PC-9 (cell line): Measurements from ENCODE around the gene ARHGAP26. TPM values are rescaled to one million over a fixed set of nuclear protein-coding genes. Genes with fewer than 3 reads are reported as not detected.

Experiments used
- BruUV-seq: library from RNA; stranded (reverse); fragments of 400-500 nt; replicated peaks from 2 replicates; lab custom pipeline; 2021; lab: Mats Ljungman, UMichigan
- CTCF ChIA-PET: fragments of 300-600 bp; sonication (Branson Sonifier 250); formaldehyde crosslinking; loops from one replicate; lab custom pipeline; 2022; ENCODE audit warnings: antibody characterized with exemption; lab: Charles Lee
- POLR2A ChIA-PET: fragments of 300-600 bp; sonication (Branson Sonifier 250); formaldehyde crosslinking; loops from one replicate; lab custom pipeline; 2022; ENCODE audit warnings: antibody characterized with exemption; ENCODE audit not compliant: unreplicated experiment; lab: Charles Lee
- DNase-seq, 2 experiments: peaks; one replicate each; pipeline versions ENCODE4 v3.0.0 to v3.0.0-alpha.2; 2015 to 2022; ENCODE audit warnings: mixed read lengths in 1 of 2
- H2AFZ ChIP-seq: fragments of 200-600 bp; sonication (generic); 2 replicates; pipeline ENCODE4 v1.8.1; 2017; ENCODE audit warnings: antibody characterized with exemption
- H3F3A ChIP-seq: fragments of 200-600 bp; sonication (generic); 2 replicates; pipeline ENCODE4 v1.8.1; 2017; ENCODE audit warnings: antibody characterized with exemption, mild to moderate bottlenecking, low read depth; ENCODE audit not compliant: insufficient read depth
- H3K27ac ChIP-seq: fragments of 200-600 bp; sonication (generic); 2 replicates; pipeline ENCODE4 v1.6.1; 2016; ENCODE audit warnings: mixed run types
- H3K27me3 ChIP-seq: fragments of 200-600 bp; sonication (generic); 2 replicates; pipeline ENCODE4 v1.6.1; 2016; ENCODE audit warnings: low read depth, mixed run types; ENCODE audit not compliant: insufficient read depth
- H3K36me3 ChIP-seq: fragments of 200-600 bp; sonication (generic); 2 replicates; pipeline ENCODE4 v1.6.1; 2016; ENCODE audit warnings: low read depth, mixed run types
- H3K4me1 ChIP-seq: fragments of 200-600 bp; sonication (generic); replicated peaks from 2 replicates; pipeline ENCODE4 v1.6.1; 2016; ENCODE audit warnings: mixed run types; ENCODE audit not compliant: insufficient read depth
- H3K4me2 ChIP-seq: fragments of 200-600 bp; sonication (generic); 2 replicates; pipeline ENCODE4 v1.6.1; 2017; ENCODE audit warnings: mixed run types
- H3K4me3 ChIP-seq: fragments of 200-600 bp; sonication (generic); 2 replicates; pipeline ENCODE4 v1.6.1; 2016; ENCODE audit warnings: mixed run types
- H3K79me2 ChIP-seq: fragments of 200-600 bp; sonication (generic); 2 replicates; pipeline ENCODE4 v1.6.1; 2017; ENCODE audit warnings: low read depth, mixed run types
- H3K9me2 ChIP-seq: fragments of 200-600 bp; sonication (generic); 2 replicates; pipeline ENCODE4 v1.8.1; 2017; ENCODE audit warnings: mild to moderate bottlenecking; ENCODE audit not compliant: insufficient read depth
- H3K9me3 ChIP-seq: fragments of 200-600 bp; sonication (generic); 2 replicates; pipeline ENCODE4 v1.8.1; 2016; ENCODE audit warnings: low read depth; ENCODE audit not compliant: insufficient read depth
- H4K20me1 ChIP-seq: fragments of 200-600 bp; sonication (generic); 2 replicates; pipeline ENCODE4 v1.8.1; 2017; ENCODE audit not compliant: insufficient read depth
- EZH2 ChIP-seq: fragments of 200-600 bp; sonication (generic); IDR thresholded peaks from 2 replicates; pipeline ENCODE4 v1.8.0; 2017; ENCODE audit warnings: antibody characterized with exemption, low read depth
- intact Hi-C: fragments of 100-400 bp; cut with micrococcal nuclease; formaldehyde crosslinking; loops from one replicate; pipeline ENCODE4 v1.10.0; 2022; ENCODE audit not compliant: unreplicated experiment
- total RNA-seq: library from RNA; stranded (reverse); gene quantifications from 2 replicates; pipeline ENCODE4 v1.2.3, GENCODE V29; 2021
- TF ChIP-seq, protein P1 (sequence below): fragments of 200-600 bp; sonication (generic); conservative IDR thresholded peaks from 2 replicates; pipeline ENCODE4 v1.6.1; 2017; ENCODE audit warnings: mixed run types, antibody characterized with exemption, mild to moderate bottlenecking, moderate library complexity

Gene ARHGAP26
- total RNA-seq, 1 experiment from 2014 or later, result 29.7 TPM

- H3K4me2 ChIP-seq, result no peak overlapping the region
- intact Hi-C loops, result no loop called here
- no peaks in the 10 kb centered on the region for H3K36me3 ChIP-seq
- H3K27me3 ChIP-seq, result no peaks in the 10 kb centered on the region
- H3K79me2 ChIP-seq, result 0 out of 2 replicates have a peak, but pooled peaks cover 8% of the 10 kb centered on the region
- BruUV-seq, result no TSS peak
- H3K4me3 ChIP-seq, result no peak overlapping the region
- H3K9me3 ChIP-seq, result no peaks in the 10 kb centered on the region
- H3K4me1 ChIP-seq, result no peaks in the 10 kb centered on the region; the same call in 1 of the 2 replicates
- H3K9me2 ChIP-seq, result no peaks in the 10 kb centered on the region
- no peaks in the 10 kb centered on the region; the same call in 1 of the 2 replicates for H4K20me1 ChIP-seq
- H2AFZ ChIP-seq, result no peak overlapping the region
- ChIA-PET CTCF (no interaction called here), POLR2A (interaction anchor here (0.6 kb wide), 1 partner anchor 591 kb away, joined by 7 read pairs; no protein-coding TSS in a partner anchor)
- no peak overlapping the region for H3K27ac ChIP-seq
- DNase-seq, result no peak
- H3F3A ChIP-seq, result no peaks in the 10 kb centered on the region
- no peak for TF ChIP-seq EZH2
- TF ChIP-seq, protein P1, sequence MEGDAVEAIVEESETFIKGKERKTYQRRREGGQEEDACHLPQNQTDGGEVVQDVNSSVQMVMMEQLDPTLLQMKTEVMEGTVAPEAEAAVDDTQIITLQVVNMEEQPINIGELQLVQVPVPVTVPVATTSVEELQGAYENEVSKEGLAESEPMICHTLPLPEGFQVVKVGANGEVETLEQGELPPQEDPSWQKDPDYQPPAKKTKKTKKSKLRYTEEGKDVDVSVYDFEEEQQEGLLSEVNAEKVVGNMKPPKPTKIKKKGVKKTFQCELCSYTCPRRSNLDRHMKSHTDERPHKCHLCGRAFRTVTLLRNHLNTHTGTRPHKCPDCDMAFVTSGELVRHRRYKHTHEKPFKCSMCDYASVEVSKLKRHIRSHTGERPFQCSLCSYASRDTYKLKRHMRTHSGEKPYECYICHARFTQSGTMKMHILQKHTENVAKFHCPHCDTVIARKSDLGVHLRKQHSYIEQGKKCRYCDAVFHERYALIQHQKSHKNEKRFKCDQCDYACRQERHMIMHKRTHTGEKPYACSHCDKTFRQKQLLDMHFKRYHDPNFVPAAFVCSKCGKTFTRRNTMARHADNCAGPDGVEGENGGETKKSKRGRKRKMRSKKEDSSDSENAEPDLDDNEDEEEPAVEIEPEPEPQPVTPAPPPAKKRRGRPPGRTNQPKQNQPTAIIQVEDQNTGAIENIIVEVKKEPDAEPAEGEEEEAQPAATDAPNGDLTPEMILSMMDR, result no peak
These were observed 33.4 kb downstream of the ARHGAP26 start for GRCh38 chr5:142803428-142804125.

DNA sequence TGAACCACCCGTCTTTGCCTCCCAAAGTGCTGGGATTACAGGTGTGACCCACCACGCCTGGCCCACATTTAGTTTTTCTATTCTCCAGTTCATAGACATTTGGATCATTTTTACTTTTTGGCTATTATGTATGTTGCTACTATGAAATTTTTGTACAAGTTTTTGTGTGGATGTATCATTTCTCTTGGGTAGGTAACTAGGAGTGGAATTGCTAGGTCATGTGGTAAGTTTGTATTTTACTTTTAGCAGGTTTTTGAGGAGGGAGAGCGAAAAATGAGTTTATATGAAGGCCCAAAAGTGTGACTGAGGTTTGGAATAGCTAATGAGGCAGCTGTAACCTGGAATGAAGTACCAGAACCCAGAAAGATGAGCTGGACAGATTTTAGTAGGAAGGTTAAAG is 35.2 kb downstream of the ARHGAP26 start:
- CTCF ChIA-PET, result no interaction called here
- POLR2A ChIA-PET, result no interaction called here
- TF ChIP-seq, protein P1, result no peak
- no peak for TF ChIP-seq EZH2
- intact Hi-C loops, result no loop called here
- Histone ChIP-seq H3K9me2 (no peaks in the 10 kb centered on the region), H3K4me1 (peaks cover 7% of the 10 kb centered on the region), H3K27ac (no peak overlapping the region), H2AFZ (no peak overlapping the region), H3K27me3 (no peaks in the 10 kb centered on the region), H3K9me3 (no peaks in the 10 kb centered on the region), H3K36me3 (no peaks in the 10 kb centered on the region), H4K20me1 (no peaks in the 10 kb centered on the region; the same call in 1 of the 2 replicates), H3K4me2 (no peak overlapping the region), H3K4me3 (no peak overlapping the region), H3K79me2 (0 out of 2 replicates have a peak, but pooled peaks cover 8% of the 10 kb centered on the region), H3F3A (no peaks in the 10 kb centered on the region)
- no TSS peak for BruUV-seq
- DNase-seq, result no peak

GRCh38 chr5:142806841-142807267 is 36.7 kb downstream of the ARHGAP26 start:
- no peak overlapping the region for H3K4me3 ChIP-seq
- CTCF ChIA-PET, result no interaction called here
- H3K27me3 ChIP-seq, result no peaks in the 10 kb centered on the region
- BruUV-seq, result no TSS peak
- H3K79me2 ChIP-seq, result 0 out of 2 replicates have a peak, but pooled peaks cover 4% of the 10 kb centered on the region
- H3K4me2 ChIP-seq, result no peak overlapping the region
- H3K9me2 ChIP-seq, result no peaks in the 10 kb centered on the region
- no peak overlapping the region for H2AFZ ChIP-seq
- POLR2A ChIA-PET, result no interaction called here
- no peak overlapping the region for H3K27ac ChIP-seq
- no peaks in the 10 kb centered on the region for H3K36me3 ChIP-seq
- no peak for DNase-seq
- H3F3A ChIP-seq, result no peaks in the 10 kb centered on the region
- intact Hi-C loops, result no loop called here
- no peak for TF ChIP-seq EZH2
- TF ChIP-seq, protein P1, result no peak
- H3K4me1 ChIP-seq, result peaks cover 11% of the 10 kb centered on the region
- H3K9me3 ChIP-seq, result no peaks in the 10 kb centered on the region
- no peaks in the 10 kb centered on the region; the same call in 1 of the 2 replicates for H4K20me1 ChIP-seq
